Spleen (tissue), 11 donors: Measurements from ENCODE around the gene NCR3LG1. TPM values are rescaled to one million over a fixed set of nuclear protein-coding genes. Genes with fewer than 3 reads are reported as not detected.

Experiments
- DNase-seq: peaks from one replicate; pipeline ENCODE4 v3.0.0-alpha.2; 2020
- H3K27ac ChIP-seq, 8 donors: fragments of 200-600 bp; sonication (generic) in 7 of 8; 1 replicate in 4 of 8; 2 replicates in 4 of 8; pipeline versions ENCODE4 v1.5.0 to v1.8.0; 2016 to 2021; ENCODE audit warnings: inconsistent platforms in 4 of 8, mild to moderate bottlenecking in 4 of 8, moderate library complexity in 1 of 8
- H3K27me3 ChIP-seq, 7 donors: fragments of 200-600 bp; sonication (generic) in 6 of 7; replicated peaks in 1 of 7; 1 replicate in 4 of 7; 2 replicates in 3 of 7; pipeline versions ENCODE4 v1.5.0 to v1.8.0; 2016 to 2021; ENCODE audit warnings: inconsistent platforms in 3 of 7, mild to moderate bottlenecking in 1 of 7
- H3K36me3 ChIP-seq, 6 donors: fragments of 200-600 bp; sonication (generic) in 5 of 6; 1 replicate in 4 of 6; 2 replicates in 2 of 6; pipeline versions ENCODE4 v1.5.0 to v1.8.0; 2016 to 2021; ENCODE audit warnings: inconsistent platforms in 2 of 6
- H3K4me1 ChIP-seq, 6 donors: fragments of 200-600 bp; sonication (generic) in 5 of 6; 1 replicate in 3 of 6; 2 replicates in 3 of 6; pipeline versions ENCODE4 v1.5.0 to v1.8.0; 2016 to 2021; ENCODE audit warnings: inconsistent platforms in 3 of 6
- H3K4me3 ChIP-seq, 8 donors: fragments of 200-600 bp; sonication (generic) in 7 of 8; 1 replicate in 4 of 8; 2 replicates in 4 of 8; pipeline versions ENCODE4 v1.5.0 to v1.8.0; 2016 to 2021; ENCODE audit warnings: inconsistent platforms in 4 of 8, mild to moderate bottlenecking in 4 of 8, moderate library complexity in 2 of 8
- H3K9me3 ChIP-seq, 8 donors: fragments of 200-600 bp; sonication (generic) in 7 of 8; 1 replicate in 4 of 8; 2 replicates in 4 of 8; pipeline versions ENCODE4 v1.5.0 to v1.8.0; 2016 to 2021; ENCODE audit warnings: inconsistent platforms in 4 of 8
- POLR2A ChIP-seq, 3 donors: fragments of 450-650 bp; IDR thresholded peaks; one replicate each; pipeline ENCODE4 v1.5.1; 2017; ENCODE audit warnings: antibody characterized with exemption in 3 of 3, mild to moderate bottlenecking in 1 of 3
- POLR2AphosphoS5 ChIP-seq, 3 donors: sonication (generic); formaldehyde crosslinking; IDR thresholded peaks; one replicate each; pipeline ENCODE4 v1.5.1; 2017; ENCODE audit warnings: antibody characterized with exemption in 3 of 3
- WGBS, 5 donors: extraction: QIAGEN DNeasy Blood & Tissue Kit in 3 of 5; methylation state at CpG; one replicate each; pipeline versions ENCODE4 v1.1.5 to v1.1.7; 2013 to 2018; 5-methylcytosine and 5-hydroxymethylcytosine counted together
- intact Hi-C: fragments of 100-400 bp; cut with DNase I; formaldehyde crosslinking; loops from one replicate; pipeline ENCODE4 v1.15.0; 2023; ENCODE audit warnings: low total_unique reads
- polyA plus RNA-seq, 3 donors: library from polyadenylated mRNA; stranded (reverse); fragments of 200-250 nt; gene quantifications; one replicate each; pipeline ENCODE4 v1.2.1, GENCODE V29; 2013
- total RNA-seq, 7 donors: library from RNA; depleted of rRNA in 3 of 7; stranded (reverse); fragments of >200 nt in 3 of 7; fragmentation: NEBNext Ultra II Directional in 4 of 7; extraction: Animal tissue kit (Norgen Biotek cat#: 25700) in 4 of 7; gene quantifications; one replicate each; pipeline versions ENCODE4 v1.1.0 to v1.2.1, GENCODE V29; 2016 to 2021
- TF ChIP-seq, protein P1 (sequence below), 11 experiments: fragments of 200-600 bp in 7 of 11; fragments of 450-650 bp in 4 of 11; sonication (generic) in 4 of 11; IDR thresholded peaks in 8 of 11; conservative IDR thresholded peaks in 3 of 11; 1 replicate in 7 of 11; 2 replicates in 4 of 11; pipeline versions ENCODE4 v1.4.0 to v1.8.0; 2016 to 2021; ENCODE audit warnings: antibody characterized with exemption in 11 of 11, inconsistent platforms in 4 of 11, mild to moderate bottlenecking in 1 of 11
- donor health status: healthy with polysubstance abuse.
- donor health status: DM: no; HTN: no; CAD: no; lungs with moderate emphysema.
- donor health status: DM: no; HTN: no; CAD: no.
- donor health status: Bipolar disorder and iron deficiency.
- donor health status: healthy.
- donor health status: DM: no; HTN: no; CAD: no.
- donor health status: DM: yes; HTN: yes; CAD: no.

Gene NCR3LG1
- total and polyA plus RNA-seq, 10 donors, result 0.04 to 5.4 (median 1.8) TPM

DNA sequence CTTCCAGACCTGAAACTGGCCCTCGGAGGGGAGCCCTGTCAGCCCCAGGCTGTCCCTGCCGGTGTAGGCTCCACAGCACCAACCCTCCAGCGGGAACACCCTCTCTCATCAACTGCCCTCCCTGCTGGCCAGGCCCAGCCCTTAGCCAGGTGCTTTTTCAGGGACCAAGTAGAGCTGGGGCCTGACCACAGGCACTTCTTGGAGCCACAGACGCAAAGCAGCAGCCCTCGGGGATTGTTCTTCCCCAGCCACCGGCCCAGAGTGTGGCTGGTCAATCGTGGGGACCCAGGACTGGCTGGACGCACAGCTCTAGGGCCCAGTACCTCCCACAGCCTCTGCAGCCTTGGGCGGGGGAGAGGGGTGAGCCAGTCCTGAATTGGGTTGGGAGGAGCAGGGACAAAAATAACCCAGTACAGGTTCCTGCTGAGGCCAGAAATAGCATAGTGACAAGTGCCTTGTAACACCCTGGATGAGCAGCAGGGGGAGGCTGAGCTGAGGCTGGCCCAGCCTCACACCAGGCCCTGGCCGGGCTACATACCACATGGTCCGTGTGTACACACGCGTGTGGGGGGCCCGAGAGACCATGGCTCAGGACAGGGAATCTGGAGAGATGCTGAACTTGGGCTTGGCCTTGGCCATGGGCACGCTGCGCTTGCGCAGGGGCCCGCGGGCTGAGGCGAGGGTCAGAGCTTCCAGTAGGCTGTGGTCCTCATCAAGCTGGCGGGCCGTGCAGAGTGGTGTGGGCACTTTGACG lies 34.9 kb downstream of the NCR3LG1 start:
- H3K27ac ChIP-seq, result no peak overlapping the region
- peak; percentile 78 for DNase-seq
- intact Hi-C loops, result no loop called here
- TF ChIP-seq POLR2AphosphoS5 (IDR thresholded peaks at IDR 0.05), result no peak
- TF ChIP-seq, protein P1, sequence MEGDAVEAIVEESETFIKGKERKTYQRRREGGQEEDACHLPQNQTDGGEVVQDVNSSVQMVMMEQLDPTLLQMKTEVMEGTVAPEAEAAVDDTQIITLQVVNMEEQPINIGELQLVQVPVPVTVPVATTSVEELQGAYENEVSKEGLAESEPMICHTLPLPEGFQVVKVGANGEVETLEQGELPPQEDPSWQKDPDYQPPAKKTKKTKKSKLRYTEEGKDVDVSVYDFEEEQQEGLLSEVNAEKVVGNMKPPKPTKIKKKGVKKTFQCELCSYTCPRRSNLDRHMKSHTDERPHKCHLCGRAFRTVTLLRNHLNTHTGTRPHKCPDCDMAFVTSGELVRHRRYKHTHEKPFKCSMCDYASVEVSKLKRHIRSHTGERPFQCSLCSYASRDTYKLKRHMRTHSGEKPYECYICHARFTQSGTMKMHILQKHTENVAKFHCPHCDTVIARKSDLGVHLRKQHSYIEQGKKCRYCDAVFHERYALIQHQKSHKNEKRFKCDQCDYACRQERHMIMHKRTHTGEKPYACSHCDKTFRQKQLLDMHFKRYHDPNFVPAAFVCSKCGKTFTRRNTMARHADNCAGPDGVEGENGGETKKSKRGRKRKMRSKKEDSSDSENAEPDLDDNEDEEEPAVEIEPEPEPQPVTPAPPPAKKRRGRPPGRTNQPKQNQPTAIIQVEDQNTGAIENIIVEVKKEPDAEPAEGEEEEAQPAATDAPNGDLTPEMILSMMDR (IDR thresholded peaks at IDR 0.05 in 8 of 11, conservative IDR thresholded peaks at IDR 0.05 in 3 of 11), result peak in 9 of 11 experiments; percentile 32 to 68 (median 55)
- H3K4me3 ChIP-seq, result no peak overlapping the region
- H3K27me3 ChIP-seq, result peaks cover 0 to 40% (median 0%) of the 10 kb centered on the region in 7 donors
- 72 to 76% (median 74%) methylated on average over 15 to 23 of the region's 23 CpGs for WGBS, 5 donors
- no peaks in the 10 kb centered on the region for H3K36me3 ChIP-seq
- no peaks in the 10 kb centered on the region for H3K9me3 ChIP-seq
- H3K4me1 ChIP-seq, result peaks cover 0 to 34% (median 12%) of the 10 kb centered on the region in 6 donors

DNA sequence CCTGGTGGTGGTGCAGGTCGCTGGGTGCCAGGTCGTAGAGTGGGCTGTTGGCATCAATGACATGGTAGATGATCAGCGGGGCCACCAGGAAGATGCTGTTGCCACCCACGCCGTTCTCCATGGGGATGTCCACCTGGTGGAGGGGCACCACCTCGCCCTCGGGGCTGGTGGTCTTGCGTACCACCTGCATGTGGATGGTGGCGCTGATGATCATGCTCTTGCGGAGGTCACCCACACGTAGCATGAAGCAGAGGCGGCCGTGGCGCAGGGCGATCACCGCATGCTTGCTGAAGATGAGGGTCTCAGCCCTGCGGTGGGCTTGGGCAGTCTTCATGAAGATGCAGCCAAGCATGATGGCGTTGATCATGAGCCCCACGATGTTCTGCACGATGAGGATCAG lies 35.7 kb downstream of the NCR3LG1 start:
- DNase-seq, result peak; percentile 78
- 96 to 98% (median 96%) methylated on average over 19 to 20 of the region's 20 CpGs for WGBS, 5 donors
- Histone ChIP-seq H3K4me1 (peaks cover 0 to 34% (median 12%) of the 10 kb centered on the region in 6 donors), H3K36me3 (no peaks in the 10 kb centered on the region), H3K27ac (no peak overlapping the region), H3K4me3 (no peak overlapping the region), H3K27me3 (peaks cover 0 to 40% (median 0%) of the 10 kb centered on the region in 7 donors), H3K9me3 (no peaks in the 10 kb centered on the region)
- intact Hi-C loops, result no loop called here
- no peak for TF ChIP-seq POLR2AphosphoS5 (IDR thresholded peaks at IDR 0.05)
- no peak for TF ChIP-seq POLR2A (IDR thresholded peaks at IDR 0.05)
- TF ChIP-seq, protein P1 (IDR thresholded peaks at IDR 0.05 in 8 of 11, conservative IDR thresholded peaks at IDR 0.05 in 3 of 11), result no peak

DNA sequence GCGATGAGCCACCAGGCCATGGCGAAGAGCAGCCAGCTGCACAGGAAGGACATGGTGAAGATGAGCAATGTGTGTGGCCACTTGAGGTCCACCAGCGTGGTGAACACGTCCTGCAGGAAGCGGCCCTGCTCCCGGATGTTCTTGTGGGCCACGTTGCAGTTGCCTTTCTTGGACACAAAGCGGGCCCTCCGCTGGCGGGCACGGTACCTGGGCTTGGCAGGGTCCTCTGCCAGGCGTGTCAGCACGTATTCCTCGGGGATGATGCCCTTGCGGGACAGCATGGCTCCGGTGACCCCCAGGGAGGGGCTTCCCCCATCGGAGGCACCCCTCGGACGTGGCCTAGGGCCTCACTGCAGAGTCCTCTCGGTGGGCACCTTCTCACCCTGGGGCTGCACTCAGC lies 36.2 kb downstream of the NCR3LG1 start:
- Histone ChIP-seq H3K27me3 (peaks cover 0 to 40% (median 0%) of the 10 kb centered on the region in 7 donors), H3K36me3 (no peaks in the 10 kb centered on the region), H3K9me3 (no peaks in the 10 kb centered on the region), H3K4me1 (peaks cover 0 to 34% (median 12%) of the 10 kb centered on the region in 6 donors), H3K4me3 (no peak overlapping the region), H3K27ac (no peak overlapping the region)
- peak; percentile 82 for DNase-seq
- no peak for TF ChIP-seq POLR2AphosphoS5 (IDR thresholded peaks at IDR 0.05)
- intact Hi-C loops, result no loop called here
- 76 to 92% (median 81%) methylated on average over 18 to 20 of the region's 20 CpGs for WGBS, 5 donors

DNA sequence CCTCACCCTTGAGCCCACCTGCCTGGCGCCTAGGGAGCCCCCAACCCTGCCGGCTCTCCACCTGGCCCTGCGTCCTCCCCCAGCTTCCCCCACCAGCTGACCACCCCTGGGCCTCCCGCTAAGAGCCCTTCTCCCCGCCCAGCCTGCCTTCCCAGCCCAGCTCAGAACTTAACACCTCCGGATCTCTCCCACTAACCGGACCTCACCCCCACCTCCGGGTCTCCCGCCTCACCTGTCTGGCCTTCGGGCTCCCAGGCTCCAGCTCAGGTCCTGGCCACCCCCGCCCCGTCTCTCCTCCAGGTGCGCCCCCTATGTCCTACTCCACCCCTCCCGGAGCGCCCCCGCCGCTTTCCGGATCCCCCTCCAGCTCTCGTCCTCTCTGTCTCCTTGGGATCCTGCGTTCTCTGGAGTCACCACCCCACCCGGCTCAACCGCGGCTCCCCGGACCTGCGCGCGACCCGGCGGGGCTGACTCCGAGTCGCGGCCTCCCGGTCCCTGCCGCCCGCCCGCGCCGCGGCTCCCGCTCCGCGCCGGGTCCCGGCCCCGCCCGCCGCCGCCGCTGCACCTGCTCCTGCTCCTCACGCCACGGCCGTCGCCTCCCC lies 37.1 kb downstream of the NCR3LG1 start, which contains the start of gene KCNJ11:
Gene KCNJ11 (minus strand): TSS at position 51 of the 602 bp plus-strand sequence. CDS start 568 bp downstream, outside the sequence.
- 5 to 6% (median 5%) methylated on average over 49 to 53 of the region's 53 CpGs for WGBS, 5 donors
- intact Hi-C loops, result no loop called here
- TF ChIP-seq POLR2AphosphoS5 (IDR thresholded peaks at IDR 0.05) (no peak), POLR2A (IDR thresholded peaks at IDR 0.05) (no peak)
- TF ChIP-seq, protein P1 (IDR thresholded peaks at IDR 0.05 in 8 of 11, conservative IDR thresholded peaks at IDR 0.05 in 3 of 11), result no peak
- no peaks in the 10 kb centered on the region for H3K9me3 ChIP-seq
- H3K27me3 ChIP-seq, result peaks cover 0 to 40% (median 0%) of the 10 kb centered on the region in 7 donors
- peaks cover 0 to 32% (median 12%) of the 10 kb centered on the region in 6 donors for H3K4me1 ChIP-seq
- peak within 1 kb of the TSS; percentile 38 to 79 (median 51) for H3K4me3 ChIP-seq
- H3K27ac ChIP-seq, result peak within 1 kb of the TSS in 4 of 8 donors; percentile 10 to 65 (median 38)
- H3K36me3 ChIP-seq, result no peaks in the 10 kb centered on the region
- DNase-seq, result no peak
